Fibroblast of skin of left biceps (primary cell): ENCODE measurements around the gene ERC2.

Source experiments
- DNase-seq, 2 experiments: peaks; one replicate each; pipeline ENCODE4 v3.0.0-alpha.2; 2013; ENCODE audit warnings: low read depth in 2 of 2

ERC2 gene

GRCh38 chr3:56366641-56367162 is 101.6 kb downstream of the ERC2 start:
- DNase-seq: no peak

GRCh38 chr3:56365905-56366640 is 102.2 kb downstream of the ERC2 start:
- no peak for DNase-seq

GRCh38 chr3:56364665-56365064 is 103.6 kb downstream of the ERC2 start:
- no peak for DNase-seq

- no peak for DNase-seq
Measured at GRCh38 chr3:56363720-56364119, 104.5 kb downstream of the ERC2 start.

- DNase-seq: no peak
Measured at GRCh38 chr3:56361731-56362130, 106.5 kb downstream of the ERC2 start.

- no peak for DNase-seq
Measured at GRCh38 chr3:56357266-56357665, 111.0 kb downstream of the ERC2 start.

- no peak for DNase-seq
Measured at GRCh38 chr3:56356808-56357207, 111.5 kb downstream of the ERC2 start.

- no peak for DNase-seq
Measured at GRCh38 chr3:56355570-56356185, 112.6 kb downstream of the ERC2 start.

- no peak for DNase-seq
Measured at GRCh38 chr3:56351537-56351936, 116.7 kb downstream of the ERC2 start.

GRCh38 chr3:56347219-56347871 is 120.9 kb downstream of the ERC2 start:
- DNase-seq: no peak

GRCh38 chr3:56342475-56342874 is 125.8 kb downstream of the ERC2 start:
- DNase-seq: no peak

- no peak for DNase-seq
Measured at GRCh38 chr3:56339671-56340070, 128.6 kb downstream of the ERC2 start.

GRCh38 chr3:56339244-56339643 is 129.0 kb downstream of the ERC2 start:
- no peak for DNase-seq

GRCh38 chr3:56336023-56336422 is 132.2 kb downstream of the ERC2 start:
- no peak for DNase-seq

- DNase-seq: no peak
Measured at GRCh38 chr3:56324473-56324872, 143.8 kb downstream of the ERC2 start.

- peak; percentile 23 to 25 for DNase-seq
Measured at GRCh38 chr3:56323986-56324420, 144.3 kb downstream of the ERC2 start.

- DNase-seq: no peak
Measured at GRCh38 chr3:56322862-56323261, 145.4 kb downstream of the ERC2 start.

- DNase-seq: no peak
Measured at GRCh38 chr3:56321892-56322291, 146.4 kb downstream of the ERC2 start.

- no peak for DNase-seq
Measured at GRCh38 chr3:56321383-56321782, 146.9 kb downstream of the ERC2 start.

- no peak for DNase-seq
Measured at GRCh38 chr3:56320883-56321282, 147.4 kb downstream of the ERC2 start.

- DNase-seq: no peak
Measured at GRCh38 chr3:56318891-56319290, 149.4 kb downstream of the ERC2 start.

- DNase-seq: no peak
Measured at GRCh38 chr3:56316944-56317343, 151.3 kb downstream of the ERC2 start.

GRCh38 chr3:56314842-56315241 is 153.4 kb downstream of the ERC2 start:
- DNase-seq: peak; percentile 20 to 25
